Neural progenitor cell (in vitro differentiated cells): Measurements from ENCODE around the gene MRAP. TPM values are rescaled to one million over a fixed set of nuclear protein-coding genes. Genes with fewer than 3 reads are reported as not detected.

Experiments used
- DNase-seq: peaks from one replicate; pipeline ENCODE4 v3.0.0-alpha.2; 2016; ENCODE audit warnings: low spot score
- H2AFZ ChIP-seq: fragments of 200-600 bp; sonication (generic); replicated peaks from 2 replicates; pipeline ENCODE4 v1.6.1; 2016; ENCODE audit warnings: antibody characterized with exemption
- H3F3A ChIP-seq: fragments of 200-600 bp; sonication (generic); 2 replicates; pipeline ENCODE4 v1.6.1; 2016; ENCODE audit warnings: antibody characterized with exemption, low read depth
- H3K27ac ChIP-seq: fragments of 200-600 bp; sonication (generic); 2 replicates; pipeline ENCODE4 v1.5.1; 2016; ENCODE audit warnings: mild to moderate bottlenecking
- H3K27me3 ChIP-seq: fragments of 200-600 bp; sonication (generic); 2 replicates; pipeline ENCODE4 v1.6.1; 2016; ENCODE audit warnings: mild to moderate bottlenecking, moderate library complexity
- H3K36me3 ChIP-seq: fragments of 200-600 bp; sonication (generic); 2 replicates; pipeline ENCODE4 v1.5.1; 2016
- H3K4me1 ChIP-seq: fragments of 200-600 bp; sonication (generic); 2 replicates; pipeline ENCODE4 v1.6.1; 2016; ENCODE audit warnings: mixed run types
- H3K4me2 ChIP-seq: fragments of 200-600 bp; sonication (generic); 2 replicates; pipeline ENCODE4 v1.6.1; 2016
- H3K4me3 ChIP-seq: fragments of 200-600 bp; sonication (generic); 2 replicates; pipeline ENCODE4 v1.5.1; 2016
- H3K79me2 ChIP-seq: fragments of 200-600 bp; sonication (generic); 2 replicates; pipeline ENCODE4 v1.6.1; 2016; ENCODE audit warnings: low read depth
- H3K9ac ChIP-seq: fragments of 200-600 bp; sonication (generic); 2 replicates; pipeline ENCODE4 v1.6.1; 2016
- H3K9me3 ChIP-seq: fragments of 200-600 bp; sonication (generic); 2 replicates; pipeline ENCODE4 v1.5.1; 2016; ENCODE audit warnings: low read depth
- H4K20me1 ChIP-seq: fragments of 200-600 bp; sonication (generic); 2 replicates; pipeline ENCODE4 v1.6.1; 2016; ENCODE audit warnings: low read depth
- H3K27ac Mint-ChIP-seq: 3 replicates; pipeline ENCODE4 v1.8.0; 2021; ENCODE audit warnings: mixed read lengths
- H3K27me3 Mint-ChIP-seq: 2 replicates; pipeline ENCODE4 v1.8.0; 2022; ENCODE audit warnings: low read depth, mild to moderate bottlenecking, inconsistent platforms, moderate library complexity, mixed read lengths; ENCODE audit not compliant: insufficient read depth
- H3K36me3 Mint-ChIP-seq: 3 replicates; pipeline ENCODE4 v1.8.0; 2021; ENCODE audit warnings: mixed read lengths
- H3K4me1 Mint-ChIP-seq: 3 replicates; pipeline ENCODE4 v1.8.0; 2021; ENCODE audit warnings: mixed read lengths
- H3K4me3 Mint-ChIP-seq: 3 replicates; pipeline ENCODE4 v1.8.0; 2021; ENCODE audit warnings: mild to moderate bottlenecking, moderate library complexity, mixed read lengths
- H3K9me3 Mint-ChIP-seq: 3 replicates; pipeline ENCODE4 v1.8.0; 2020; ENCODE audit warnings: mixed read lengths
- EZH2 ChIP-seq: fragments of 200-600 bp; sonication (generic); IDR thresholded peaks from 2 replicates; pipeline ENCODE4 v1.6.1; 2017; ENCODE audit warnings: antibody characterized with exemption, mild to moderate bottlenecking, moderate library complexity
- EZH2phosphoT487 ChIP-seq: fragments of 200-600 bp; sonication (generic); IDR thresholded peaks from 2 replicates; pipeline ENCODE4 v1.6.1; 2017; ENCODE audit warnings: antibody characterized with exemption
- total RNA-seq: library from RNA; depleted of rRNA; stranded (reverse); fragments of >200 nt; gene quantifications from 2 replicates; pipeline ENCODE4 v1.2.3, GENCODE V29; 2015; ENCODE audit warnings: low replicate concordance
- TF ChIP-seq, protein P1 (sequence below): fragments of 200-600 bp; sonication (generic); IDR thresholded peaks from 2 replicates; pipeline ENCODE4 v1.5.1; 2017; ENCODE audit warnings: antibody characterized with exemption, mild to moderate bottlenecking

Gene MRAP
- total RNA-seq, 1 donor from 2014 or later = not detected

DNA sequence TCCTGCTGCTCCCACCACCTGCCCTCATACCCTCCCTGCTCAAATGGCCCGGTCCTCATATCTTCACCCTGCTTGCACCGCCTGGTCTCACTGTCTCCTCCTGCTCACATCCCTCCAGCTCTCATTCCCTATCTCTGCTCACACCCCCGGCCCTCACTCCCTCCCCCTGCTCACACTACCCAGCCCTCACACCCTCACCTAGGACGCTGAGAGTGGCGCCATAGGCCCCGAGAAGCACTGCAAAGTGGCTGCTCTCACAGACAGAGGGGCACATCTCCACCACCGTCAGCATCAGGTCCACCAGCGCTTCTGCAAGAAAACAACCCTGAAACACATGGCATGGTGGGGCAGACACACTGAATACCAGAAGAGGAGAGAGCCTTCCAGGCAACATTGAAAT is 38.6 kb downstream of the MRAP start:
- Histone ChIP-seq H2AFZ (no peak overlapping the region), H4K20me1 (peaks cover 7% of the 10 kb centered on the region), H3K4me1 (peaks cover 21% of the 10 kb centered on the region), H3F3A (peaks cover 15% of the 10 kb centered on the region), H3K4me3 (no peak overlapping the region), H3K36me3 (peaks cover 15% of the 10 kb centered on the region), H3K4me2 (no peak overlapping the region), H3K79me2 (no peaks in the 10 kb centered on the region), H3K9me3 (peaks cover 5% of the 10 kb centered on the region), H3K27ac (no peak overlapping the region), H3K27me3 (no peaks in the 10 kb centered on the region), H3K9ac (no peak overlapping the region)
- H3K4me3 Mint-ChIP-seq = no peak overlapping the region
- peaks cover 35% of the 10 kb centered on the region for H3K4me1 Mint-ChIP-seq
- peaks cover 14% of the 10 kb centered on the region for H3K9me3 Mint-ChIP-seq
- peaks cover 9% of the 10 kb centered on the region for H3K27me3 Mint-ChIP-seq
- DNase-seq = no peak
- TF ChIP-seq EZH2 (no peak), EZH2phosphoT487 (no peak)
- TF ChIP-seq, protein P1, sequence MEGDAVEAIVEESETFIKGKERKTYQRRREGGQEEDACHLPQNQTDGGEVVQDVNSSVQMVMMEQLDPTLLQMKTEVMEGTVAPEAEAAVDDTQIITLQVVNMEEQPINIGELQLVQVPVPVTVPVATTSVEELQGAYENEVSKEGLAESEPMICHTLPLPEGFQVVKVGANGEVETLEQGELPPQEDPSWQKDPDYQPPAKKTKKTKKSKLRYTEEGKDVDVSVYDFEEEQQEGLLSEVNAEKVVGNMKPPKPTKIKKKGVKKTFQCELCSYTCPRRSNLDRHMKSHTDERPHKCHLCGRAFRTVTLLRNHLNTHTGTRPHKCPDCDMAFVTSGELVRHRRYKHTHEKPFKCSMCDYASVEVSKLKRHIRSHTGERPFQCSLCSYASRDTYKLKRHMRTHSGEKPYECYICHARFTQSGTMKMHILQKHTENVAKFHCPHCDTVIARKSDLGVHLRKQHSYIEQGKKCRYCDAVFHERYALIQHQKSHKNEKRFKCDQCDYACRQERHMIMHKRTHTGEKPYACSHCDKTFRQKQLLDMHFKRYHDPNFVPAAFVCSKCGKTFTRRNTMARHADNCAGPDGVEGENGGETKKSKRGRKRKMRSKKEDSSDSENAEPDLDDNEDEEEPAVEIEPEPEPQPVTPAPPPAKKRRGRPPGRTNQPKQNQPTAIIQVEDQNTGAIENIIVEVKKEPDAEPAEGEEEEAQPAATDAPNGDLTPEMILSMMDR = no peak
- H3K27ac Mint-ChIP-seq = no peak overlapping the region
- peaks cover 60% of the 10 kb centered on the region for H3K36me3 Mint-ChIP-seq

DNA sequence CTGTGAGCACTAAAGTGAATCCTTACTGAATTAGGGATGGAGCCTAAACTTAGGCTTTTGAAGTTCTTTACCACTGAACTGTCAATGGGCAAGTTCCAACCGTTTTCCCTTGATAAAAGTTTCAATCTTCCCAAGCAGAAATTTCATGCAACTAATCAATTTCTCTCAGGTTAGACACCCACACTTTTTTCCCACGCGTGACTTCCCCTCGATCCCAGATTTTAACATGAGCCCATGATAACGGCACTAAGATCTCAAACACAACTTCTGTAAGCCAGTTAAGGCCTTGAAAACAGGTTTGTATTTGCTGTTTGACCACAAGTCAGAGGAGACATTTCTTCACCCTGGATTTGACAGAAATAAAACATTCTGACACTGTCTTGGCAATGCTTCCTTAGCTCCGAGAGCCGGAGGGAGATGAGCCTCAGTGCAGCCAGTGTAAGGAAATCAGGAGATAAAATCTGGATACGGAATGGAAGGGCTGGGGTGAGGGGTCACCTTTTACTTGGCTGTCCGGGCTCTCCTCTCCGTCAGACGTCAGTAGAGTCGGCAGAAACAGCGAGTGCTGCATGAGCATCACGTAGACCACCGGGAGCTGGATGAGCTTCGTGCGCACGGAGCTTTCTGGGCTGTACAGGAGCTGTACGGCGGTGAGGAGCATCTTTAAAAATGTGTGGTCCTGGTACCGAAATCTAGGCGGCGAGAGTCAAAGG is 39.7 kb downstream of the MRAP start:
- Histone ChIP-seq H3K4me2 (no peak overlapping the region), H3F3A (peaks cover 4% of the 10 kb centered on the region), H3K27me3 (no peaks in the 10 kb centered on the region), H3K9ac (no peak overlapping the region), H3K9me3 (no peaks in the 10 kb centered on the region), H3K4me3 (no peak overlapping the region), H3K4me1 (peaks cover 21% of the 10 kb centered on the region), H3K79me2 (no peaks in the 10 kb centered on the region), H3K27ac (no peak overlapping the region), H3K36me3 (peaks cover 5% of the 10 kb centered on the region), H4K20me1 (peaks cover 7% of the 10 kb centered on the region), H2AFZ (no peak overlapping the region)
- no peak for DNase-seq
- Mint-ChIP-seq H3K27me3 (peaks cover 9% of the 10 kb centered on the region), H3K27ac (no peak overlapping the region), H3K36me3 (peaks cover 52% of the 10 kb centered on the region), H3K9me3 (peaks cover 4% of the 10 kb centered on the region), H3K4me1 (peaks cover 30% of the 10 kb centered on the region), H3K4me3 (no peak overlapping the region)
- TF ChIP-seq, protein P1 = no peak
- TF ChIP-seq EZH2 = no peak
- TF ChIP-seq EZH2phosphoT487 = no peak

DNA sequence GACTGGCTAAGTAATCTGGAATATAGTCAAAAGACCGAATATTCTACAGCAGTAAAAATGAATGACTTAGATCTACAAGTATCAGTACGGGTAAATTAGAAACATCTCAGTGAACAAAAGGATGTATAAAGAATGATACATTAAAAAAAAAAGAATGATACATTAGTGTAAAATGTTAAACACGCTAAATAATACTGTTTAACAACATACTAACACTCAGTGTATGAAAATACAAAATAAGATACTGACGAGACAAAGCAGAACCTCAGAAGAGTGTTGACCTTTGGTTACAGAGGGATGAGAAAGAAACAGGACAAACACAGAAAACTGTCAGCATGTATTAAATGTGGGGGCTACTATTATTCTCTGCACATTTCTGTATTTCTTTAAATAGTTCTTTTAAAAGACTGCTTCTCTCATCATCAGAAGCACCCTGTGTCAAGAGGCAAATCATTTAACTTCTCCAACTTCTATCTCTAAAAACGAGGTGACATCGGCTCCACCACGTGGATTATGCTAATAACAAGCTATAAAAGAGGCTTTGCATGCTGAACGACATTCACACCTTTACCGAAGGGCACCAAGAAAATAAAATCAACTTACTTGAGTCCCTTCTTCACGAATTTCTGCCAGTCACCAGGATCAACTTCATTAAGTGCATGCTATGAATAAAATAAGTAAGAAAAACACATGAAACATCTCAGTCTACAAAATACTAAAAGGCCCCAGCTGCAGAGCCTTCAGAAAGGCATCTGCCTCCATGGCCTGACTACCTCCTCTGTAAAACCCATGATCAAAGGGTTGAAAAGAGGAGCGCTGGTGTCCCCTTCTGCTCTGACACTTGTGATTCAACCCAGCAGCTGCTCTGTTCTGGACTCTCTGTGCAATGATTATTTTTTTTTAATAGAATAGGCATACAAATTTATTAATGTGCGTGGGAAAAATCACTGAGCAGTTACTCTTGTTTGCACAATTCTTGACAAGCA is 42.5 kb downstream of the MRAP start:
- Histone ChIP-seq H3K27me3 (no peaks in the 10 kb centered on the region), H3K4me3 (no peak overlapping the region), H3K4me1 (peaks cover 3% of the 10 kb centered on the region), H3K9me3 (no peaks in the 10 kb centered on the region), H3F3A (peaks cover 4% of the 10 kb centered on the region), H3K4me2 (no peak overlapping the region), H2AFZ (no peak overlapping the region), H3K36me3 (peaks cover 7% of the 10 kb centered on the region), H3K79me2 (no peaks in the 10 kb centered on the region), H3K9ac (no peak overlapping the region), H3K27ac (no peak overlapping the region), H4K20me1 (no peaks in the 10 kb centered on the region)
- Mint-ChIP-seq H3K36me3 (peaks cover 59% of the 10 kb centered on the region), H3K9me3 (peaks cover 14% of the 10 kb centered on the region), H3K4me3 (no peak overlapping the region), H3K27me3 (peaks cover 4% of the 10 kb centered on the region), H3K4me1 (peaks cover 18% of the 10 kb centered on the region), H3K27ac (no peak overlapping the region)
- no peak for DNase-seq
- TF ChIP-seq EZH2 = no peak
- TF ChIP-seq EZH2phosphoT487 = no peak
- TF ChIP-seq, protein P1 = no peak
